WTC11 (cell line): ENCODE data around the gene PLEKHS1. TPM values are rescaled to one million over a fixed set of nuclear protein-coding genes. Genes with fewer than 3 reads are reported as not detected.

Source experiments
- ATAC-seq: fragments of 200-7000 bp; cut with Tn5 transposase; 2 replicates; pipeline ENCODE4 v1.10.0; 2021; ENCODE audit warnings: mild to moderate bottlenecking, moderate library complexity
- CTCF ChIA-PET: fragments of 300-600 bp; sonication (Branson Sonifier 250); formaldehyde crosslinking; loops from one replicate; lab custom pipeline; 2021; ENCODE audit warnings: antibody characterized with exemption; lab: Charles Lee
- POLR2A ChIA-PET: fragments of 350-600 bp; sonication (Branson Sonifier 250); formaldehyde crosslinking; loops from one replicate; lab custom pipeline; 2021; ENCODE audit warnings: antibody characterized with exemption; lab: Charles Lee
- DNase-seq: peaks from one replicate; pipeline ENCODE4 v3.0.0; 2021; ENCODE audit warnings: low spot score
- H3K27ac Mint-ChIP-seq: 2 replicates; pipeline ENCODE4 v1.8.0; 2021; ENCODE audit warnings: mixed read lengths
- H3K27me3 Mint-ChIP-seq: 2 replicates; pipeline ENCODE4 v1.8.0; 2021; ENCODE audit warnings: low read depth, mild to moderate bottlenecking, moderate library complexity, mixed read lengths
- H3K36me3 Mint-ChIP-seq: 2 replicates; pipeline ENCODE4 v1.8.0; 2021; ENCODE audit warnings: mixed read lengths
- H3K4me1 Mint-ChIP-seq: 2 replicates; pipeline ENCODE4 v1.8.0; 2022; ENCODE audit warnings: mixed read lengths
- H3K4me3 Mint-ChIP-seq: 2 replicates; pipeline ENCODE4 v1.8.0; 2021; ENCODE audit warnings: mild to moderate bottlenecking, moderate library complexity, mixed read lengths
- H3K9me3 Mint-ChIP-seq: 2 replicates; pipeline ENCODE4 v1.8.0; 2021; ENCODE audit warnings: mixed read lengths
- AR ChIP-seq: fragments of 250-450 bp; sonication (Bioruptor Pico); IDR thresholded peaks from 2 replicates; pipeline ENCODE4 v1.9.0; 2021; ENCODE audit warnings: mild to moderate bottlenecking
- ATF1 ChIP-seq: sonication (generic); formaldehyde crosslinking; IDR thresholded peaks from 2 replicates; pipeline ENCODE4 v1.8.1; 2023; ENCODE audit warnings: mild to moderate bottlenecking, moderate library complexity, missing genetic modification reagents
- CDX4 ChIP-seq: fragments of 250-450 bp; sonication (Bioruptor Pico); IDR thresholded peaks from 2 replicates; pipeline ENCODE4 v1.9.0; 2021; ENCODE audit warnings: moderate library complexity, mild to moderate bottlenecking, inconsistent platforms, borderline replicate concordance
- IRF1 ChIP-seq: sonication (generic); formaldehyde crosslinking; IDR thresholded peaks from 2 replicates; pipeline ENCODE4 v1.8.0; 2023; ENCODE audit warnings: missing genetic modification reagents
- KAT7 ChIP-seq: sonication (generic); formaldehyde crosslinking; IDR thresholded peaks from 2 replicates; pipeline ENCODE4 v1.8.1; 2023; ENCODE audit warnings: missing genetic modification reagents, mild to moderate bottlenecking, borderline replicate concordance
- NFATC4 ChIP-seq: fragments of 250-450 bp; sonication (Bioruptor Pico); IDR thresholded peaks from 2 replicates; pipeline ENCODE4 v1.9.0; 2021; ENCODE audit warnings: mild to moderate bottlenecking
- NFE2L1 ChIP-seq: sonication (generic); formaldehyde crosslinking; IDR thresholded peaks from 2 replicates; pipeline ENCODE4 v1.8.1; 2023; ENCODE audit warnings: missing genetic modification reagents
- NR1H2 ChIP-seq: sonication (generic); formaldehyde crosslinking; IDR thresholded peaks from 2 replicates; pipeline ENCODE4 v1.9.0; 2021; ENCODE audit warnings: mild to moderate bottlenecking, moderate library complexity, missing genetic modification reagents
- PRDM15 ChIP-seq: sonication (generic); formaldehyde crosslinking; IDR thresholded peaks from 2 replicates; pipeline ENCODE4 v1.8.0; 2022; ENCODE audit warnings: missing genetic modification reagents
- TEAD1 ChIP-seq: sonication (generic); formaldehyde crosslinking; IDR thresholded peaks from 2 replicates; pipeline ENCODE4 v1.8.0; 2022; ENCODE audit warnings: mild to moderate bottlenecking, missing genetic modification reagents
- TEAD4 ChIP-seq: sonication (generic); formaldehyde crosslinking; IDR thresholded peaks from 2 replicates; pipeline ENCODE4 v1.8.0; 2022; ENCODE audit warnings: mild to moderate bottlenecking, missing genetic modification reagents
- TP53 ChIP-seq: sonication (generic); formaldehyde crosslinking; IDR thresholded peaks from 2 replicates; pipeline ENCODE4 v1.8.1; 2023; ENCODE audit warnings: mild to moderate bottlenecking, missing genetic modification reagents
- ZBTB21 ChIP-seq: sonication (generic); formaldehyde crosslinking; IDR thresholded peaks from 2 replicates; pipeline ENCODE4 v1.8.1; 2023; ENCODE audit warnings: mild to moderate bottlenecking, missing genetic modification reagents, borderline replicate concordance
- ZBTB43 ChIP-seq: sonication (generic); formaldehyde crosslinking; IDR thresholded peaks from 2 replicates; pipeline ENCODE4 v1.8.1; 2023; ENCODE audit warnings: mild to moderate bottlenecking, missing genetic modification reagents
- ZNF317 ChIP-seq: sonication (generic); formaldehyde crosslinking; IDR thresholded peaks from 2 replicates; pipeline ENCODE4 v1.8.1; 2023; ENCODE audit warnings: low read depth, mild to moderate bottlenecking, moderate library complexity, missing genetic modification reagents, borderline replicate concordance
- ZNF416 ChIP-seq: fragments of 250-450 bp; sonication (Bioruptor Pico); IDR thresholded peaks from 2 replicates; pipeline ENCODE4 v1.9.0; 2021; ENCODE audit warnings: mild to moderate bottlenecking, inconsistent platforms
- total RNA-seq: library from RNA; stranded (reverse); gene quantifications from 3 replicates; pipeline ENCODE4 v1.2.3, GENCODE V29; 2021

Gene PLEKHS1
- total RNA-seq, 1 experiment from 2014 or later = not detected

GRCh38 chr10:113716109-113716910 is 35.2 kb upstream of the PLEKHS1 start:
- ATAC-seq = no peak
- H3K4me3 Mint-ChIP-seq = no peak overlapping the region
- H3K36me3 Mint-ChIP-seq = peaks cover 2% of the 10 kb centered on the region
- no peak overlapping the region for H3K27ac Mint-ChIP-seq
- POLR2A ChIA-PET = no interaction called here
- TF ChIP-seq CDX4 (CRISPR knock-in tag) (no peak), NFE2L1 (CRISPR knock-in tag) (no peak), ZNF416 (CRISPR knock-in tag) (no peak), NFATC4 (CRISPR knock-in tag) (no peak), NR1H2 (CRISPR knock-in tag) (no peak), ZNF317 (CRISPR knock-in tag) (no peak), TEAD1 (CRISPR knock-in tag) (no peak), KAT7 (CRISPR knock-in tag) (no peak), ZBTB43 (CRISPR knock-in tag) (no peak), TP53 (CRISPR knock-in tag) (no peak), ZBTB21 (no peak), IRF1 (CRISPR knock-in tag) (no peak), ATF1 (CRISPR knock-in tag) (no peak), PRDM15 (CRISPR knock-in tag) (no peak), AR (no peak), TEAD4 (CRISPR knock-in tag) (no peak)
- H3K9me3 Mint-ChIP-seq = no peaks in the 10 kb centered on the region; the same call in 1 of the 2 replicates
- no peak for DNase-seq
- no peaks in the 10 kb centered on the region for H3K27me3 Mint-ChIP-seq
- peaks cover 29% of the 10 kb centered on the region for H3K4me1 Mint-ChIP-seq
- CTCF ChIA-PET = no interaction called here
